ENCODE data around the gene GPAT3. TPM values are rescaled to one million over a fixed set of nuclear protein-coding genes. Genes with fewer than 3 reads are reported as not detected.

The GPAT3 gene
- total RNA-seq, 3 donors from 2014 or later: 16.7 to 43.3 (median 26.4) TPM

DNA sequence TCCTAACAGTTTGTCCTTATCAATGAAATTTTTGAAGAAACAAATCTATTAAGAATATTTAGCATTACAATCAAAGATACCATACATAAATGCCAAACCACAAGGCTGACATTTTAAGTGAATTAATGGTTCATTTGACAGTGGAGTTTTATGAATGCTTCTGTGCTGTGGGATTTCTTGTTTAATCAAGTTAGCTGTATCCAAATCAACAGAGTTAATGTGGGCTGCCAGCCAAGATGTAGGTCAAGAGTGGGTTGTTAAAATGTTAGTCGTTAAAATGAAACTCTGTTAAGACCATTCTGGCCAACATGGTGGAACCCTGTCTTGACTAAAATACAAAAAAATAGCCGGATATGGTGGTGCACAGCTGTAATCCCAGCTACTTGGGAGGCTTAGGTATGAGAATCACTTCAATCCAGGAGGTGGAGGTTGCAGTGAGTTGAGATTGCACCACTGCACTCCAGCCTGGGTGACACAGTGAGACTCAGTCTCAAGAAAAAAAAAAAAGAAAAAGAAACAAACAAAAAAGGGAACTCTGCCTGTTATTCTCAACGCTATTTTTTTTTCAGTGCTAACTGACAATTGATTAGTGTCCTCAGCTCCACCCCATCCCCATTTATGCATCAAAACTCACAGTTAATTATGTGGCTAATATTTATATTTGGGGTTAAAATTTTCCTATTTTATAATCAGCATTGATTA lies 20.2 kb downstream of the GPAT3 start:
- intact Hi-C loops (cut with DNase I, micrococcal nuclease): no loop called here
- no peaks in the 10 kb centered on the region for H3K36me3 ChIP-seq (ENCODE audit: low read depth)
- TF ChIP-seq, protein P1, sequence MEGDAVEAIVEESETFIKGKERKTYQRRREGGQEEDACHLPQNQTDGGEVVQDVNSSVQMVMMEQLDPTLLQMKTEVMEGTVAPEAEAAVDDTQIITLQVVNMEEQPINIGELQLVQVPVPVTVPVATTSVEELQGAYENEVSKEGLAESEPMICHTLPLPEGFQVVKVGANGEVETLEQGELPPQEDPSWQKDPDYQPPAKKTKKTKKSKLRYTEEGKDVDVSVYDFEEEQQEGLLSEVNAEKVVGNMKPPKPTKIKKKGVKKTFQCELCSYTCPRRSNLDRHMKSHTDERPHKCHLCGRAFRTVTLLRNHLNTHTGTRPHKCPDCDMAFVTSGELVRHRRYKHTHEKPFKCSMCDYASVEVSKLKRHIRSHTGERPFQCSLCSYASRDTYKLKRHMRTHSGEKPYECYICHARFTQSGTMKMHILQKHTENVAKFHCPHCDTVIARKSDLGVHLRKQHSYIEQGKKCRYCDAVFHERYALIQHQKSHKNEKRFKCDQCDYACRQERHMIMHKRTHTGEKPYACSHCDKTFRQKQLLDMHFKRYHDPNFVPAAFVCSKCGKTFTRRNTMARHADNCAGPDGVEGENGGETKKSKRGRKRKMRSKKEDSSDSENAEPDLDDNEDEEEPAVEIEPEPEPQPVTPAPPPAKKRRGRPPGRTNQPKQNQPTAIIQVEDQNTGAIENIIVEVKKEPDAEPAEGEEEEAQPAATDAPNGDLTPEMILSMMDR (IDR thresholded peaks at IDR 0.05): no peak
- ATAC-seq: no peak
- H3K4me3 ChIP-seq: no peak overlapping the region
- no peak for DNase-seq
- H3K9me3 ChIP-seq: no peaks in the 10 kb centered on the region
- no peaks in the 10 kb centered on the region for H3K4me1 ChIP-seq (ENCODE audit: low read depth)

DNA sequence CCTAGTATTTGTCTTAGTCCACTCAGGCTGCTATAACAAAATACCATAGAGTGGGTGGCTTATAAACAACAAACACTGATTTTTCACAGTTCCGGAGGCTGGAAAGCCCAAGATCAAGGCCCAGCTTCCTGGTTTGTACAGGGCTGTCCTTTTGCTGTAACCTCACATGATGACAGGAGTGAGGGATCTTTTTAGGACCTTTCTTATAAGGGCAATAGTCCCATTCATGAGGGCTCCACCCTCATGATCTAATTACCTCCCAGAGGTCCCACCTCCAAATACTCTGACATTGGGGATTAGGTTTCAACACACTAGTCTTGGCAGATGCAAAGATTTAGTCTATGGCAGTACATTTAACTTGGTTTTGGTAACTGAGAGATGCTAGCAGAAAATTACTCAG lies 20.9 kb downstream of the GPAT3 start:
- intact Hi-C loops (cut with DNase I, micrococcal nuclease): no loop called here
- TF ChIP-seq, protein P1 (IDR thresholded peaks at IDR 0.05): no peak
- no peaks in the 10 kb centered on the region for H3K36me3 ChIP-seq (ENCODE audit: low read depth)
- no peaks in the 10 kb centered on the region for H3K4me1 ChIP-seq (ENCODE audit: low read depth)
- no peak overlapping the region for H3K4me3 ChIP-seq
- no peak for DNase-seq
- no peak for ATAC-seq
- H3K9me3 ChIP-seq: no peaks in the 10 kb centered on the region

DNA sequence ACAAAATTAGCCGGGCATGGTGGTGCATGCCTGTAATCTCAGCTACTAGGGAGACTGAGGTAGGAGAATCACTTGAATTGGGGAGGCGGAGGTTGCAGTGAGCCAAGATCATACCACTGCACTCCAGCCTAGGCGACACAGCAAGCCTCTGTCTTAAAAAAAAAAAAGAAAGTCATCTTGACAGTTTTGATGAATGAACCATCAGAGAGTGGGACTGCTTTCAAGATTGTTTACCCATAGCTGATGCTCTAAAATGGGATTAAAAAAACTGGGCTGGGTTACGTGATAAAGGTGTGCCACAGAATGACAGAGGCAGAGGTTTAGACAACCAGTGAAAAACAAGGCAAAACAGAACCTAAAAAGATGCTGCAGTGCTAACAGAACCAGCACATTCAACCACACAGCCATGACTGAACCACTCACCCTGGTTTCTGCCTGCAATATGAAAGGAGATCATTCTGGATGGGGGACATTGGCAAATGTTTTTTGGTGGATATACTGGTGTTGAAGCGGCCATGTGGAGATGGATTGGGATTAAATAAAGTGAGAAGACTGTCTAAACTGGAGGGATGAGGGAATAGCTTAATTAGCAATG lies 22.2 kb downstream of the GPAT3 start:
- H3K4me1 ChIP-seq (ENCODE audit: low read depth): no peaks in the 10 kb centered on the region
- intact Hi-C loops (cut with DNase I, micrococcal nuclease): no loop called here
- H3K36me3 ChIP-seq (ENCODE audit: low read depth): no peaks in the 10 kb centered on the region
- DNase-seq (no peak), ATAC-seq (no peak)
- TF ChIP-seq, protein P1 (IDR thresholded peaks at IDR 0.05): no peak
- no peak overlapping the region for H3K4me3 ChIP-seq
- no peaks in the 10 kb centered on the region for H3K9me3 ChIP-seq

DNA sequence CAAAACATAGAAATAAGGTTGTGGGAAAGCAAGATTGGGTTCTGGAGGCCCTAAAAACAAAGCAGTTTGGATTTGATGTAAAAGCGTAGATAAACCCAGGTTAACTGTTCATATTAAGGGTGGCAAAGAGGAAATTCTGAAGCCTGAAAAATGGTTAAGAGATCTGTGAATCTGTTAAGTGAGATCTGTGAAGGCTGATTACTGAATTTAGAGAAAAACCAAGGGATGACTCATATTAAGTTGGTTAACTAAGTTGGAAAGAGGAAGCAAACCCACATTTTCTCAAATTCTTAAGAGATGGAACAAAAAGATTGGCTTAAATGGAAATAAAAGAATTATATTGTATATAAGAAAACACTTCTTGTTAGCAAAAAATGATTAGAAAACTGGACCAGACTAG lies 22.8 kb downstream of the GPAT3 start:
- no peaks in the 10 kb centered on the region for H3K9me3 ChIP-seq
- intact Hi-C loops (cut with DNase I, micrococcal nuclease): no loop called here
- no peaks in the 10 kb centered on the region for H3K4me1 ChIP-seq (ENCODE audit: low read depth)
- ATAC-seq: no peak
- H3K36me3 ChIP-seq (ENCODE audit: low read depth): no peaks in the 10 kb centered on the region
- H3K4me3 ChIP-seq: no peak overlapping the region
- DNase-seq: no peak
- TF ChIP-seq, protein P1 (IDR thresholded peaks at IDR 0.05): no peak

DNA sequence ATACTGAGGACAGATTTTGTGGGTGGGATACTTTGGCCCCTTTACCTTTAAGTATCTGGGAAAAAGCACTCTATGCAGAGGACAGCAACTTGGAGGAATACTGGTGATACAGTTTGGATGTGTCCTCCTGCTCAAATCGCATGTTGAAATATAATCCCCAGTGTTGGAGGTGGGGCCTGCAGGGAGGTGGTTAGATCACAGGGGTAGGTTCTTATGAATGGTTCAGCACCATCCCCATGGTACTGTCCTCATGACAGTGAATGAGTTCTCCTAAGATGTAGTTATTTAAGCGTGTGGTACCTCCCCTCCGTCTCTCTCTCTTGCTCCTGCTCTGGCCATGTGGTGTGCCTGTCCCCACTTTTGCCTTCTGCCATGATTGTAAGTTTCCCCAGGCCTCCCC lies 24.6 kb downstream of the GPAT3 start:
- TF ChIP-seq, protein P1 (IDR thresholded peaks at IDR 0.05): no peak
- no peaks in the 10 kb centered on the region for H3K9me3 ChIP-seq
- H3K4me3 ChIP-seq: no peak overlapping the region
- DNase-seq: no peak
- no peaks in the 10 kb centered on the region for H3K36me3 ChIP-seq (ENCODE audit: low read depth)
- intact Hi-C loops (cut with DNase I, micrococcal nuclease): no loop called here
- H3K4me1 ChIP-seq (ENCODE audit: low read depth): no peaks in the 10 kb centered on the region
- no peak for ATAC-seq
